Endometrial microvascular endothelial cells (primary cell): ENCODE data around the gene THYN1. TPM values are rescaled to one million over a fixed set of nuclear protein-coding genes. Genes with fewer than 3 reads are reported as not detected.

ENCODE experiments used
- in situ Hi-C: cut with HindIII; loops from 2 replicates; pipeline ENCODE4 v1.10.0; 2017; ENCODE audit warnings: low sequenced_read_pairs, low pct_unique_long_range_greater_than_20kb; ENCODE audit errors: inconsistent ontology term
- total RNA-seq: library from RNA; depleted of rRNA; stranded (reverse); fragments of >200 nt; gene quantifications from one replicate; pipeline ENCODE4 v1.2.3, GENCODE V29; 2015; ENCODE audit errors: inconsistent ontology term

The THYN1 gene
- total RNA-seq, 1 donor from 2014 or later: 42.7 TPM

- in situ Hi-C loops: no loop called here
Observed at GRCh38 chr11:134276396-134277182, 23.4 kb upstream of the THYN1 start.

GRCh38 chr11:134275534-134276395, 22.6 kb upstream of the THYN1 start, which contains the start of gene GLB1L3:
Gene GLB1L3, plus strand, starts transcription at chr11:134276379. Its CDS starts 362 bp downstream, at chr11:134276741.
- in situ Hi-C loops: no loop called here

- in situ Hi-C loops: no loop called here
Observed at GRCh38 chr11:134275188-134275533, 22.0 kb upstream of the THYN1 start.

- in situ Hi-C loops: no loop called here
Observed at GRCh38 chr11:134273317-134273712, 20.2 kb upstream of the THYN1 start.

GRCh38 chr11:134272381-134273316, 19.5 kb upstream of the THYN1 start:
- in situ Hi-C loops: no loop called here

GRCh38 chr11:134271978-134272377, 18.8 kb upstream of the THYN1 start:
- in situ Hi-C loops: no loop called here

- in situ Hi-C loops: no loop called here
Observed at GRCh38 chr11:134270250-134270714, 17.1 kb upstream of the THYN1 start.

- in situ Hi-C loops: no loop called here
Observed at GRCh38 chr11:134267966-134268365, 14.8 kb upstream of the THYN1 start.

- in situ Hi-C loops: no loop called here
Observed at GRCh38 chr11:134267461-134267860, 14.3 kb upstream of the THYN1 start.

- in situ Hi-C loops: no loop called here
Observed at GRCh38 chr11:134266841-134267251, 13.7 kb upstream of the THYN1 start.

GRCh38 chr11:134266440-134266839, 13.3 kb upstream of the THYN1 start:
- in situ Hi-C loops: no loop called here

GRCh38 chr11:134264966-134265764, 12.0 kb upstream of the THYN1 start:
- in situ Hi-C loops: no loop called here

GRCh38 chr11:134261626-134262488, 8.7 kb upstream of the THYN1 start:
- in situ Hi-C loops: no loop called here

- in situ Hi-C loops: no loop called here
Observed at GRCh38 chr11:134260983-134261382, 7.8 kb upstream of the THYN1 start.

- in situ Hi-C loops: no loop called here
Observed at GRCh38 chr11:134260503-134260902, 7.4 kb upstream of the THYN1 start.

GRCh38 chr11:134258577-134258976, 5.4 kb upstream of the THYN1 start:
- in situ Hi-C loops: no loop called here

- in situ Hi-C loops: no loop called here
Observed at GRCh38 chr11:134257101-134257500, 3.9 kb upstream of the THYN1 start.
